Measurements from ENCODE around the gene AOAH.

DNA sequence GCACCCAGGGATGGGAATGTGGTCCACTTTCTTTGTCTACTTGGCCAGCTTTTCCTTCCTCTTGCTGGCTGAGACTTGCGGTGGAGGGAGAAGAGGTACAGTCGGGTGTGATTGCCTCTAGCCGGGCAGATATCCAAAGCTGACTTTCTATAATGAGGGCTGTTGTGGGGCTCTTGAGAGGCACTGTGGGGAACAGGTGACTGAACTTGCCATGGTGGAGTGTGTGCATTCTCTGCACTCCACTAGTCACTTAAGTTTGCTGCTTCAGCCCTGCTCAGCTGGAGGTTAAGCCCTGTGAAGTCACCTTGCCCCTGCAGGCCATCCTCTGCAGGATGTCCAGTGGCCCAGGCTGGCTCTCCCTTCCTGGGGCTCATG, 116.6 kb downstream of the AOAH start:
- TF ChIP-seq, protein P1, sequence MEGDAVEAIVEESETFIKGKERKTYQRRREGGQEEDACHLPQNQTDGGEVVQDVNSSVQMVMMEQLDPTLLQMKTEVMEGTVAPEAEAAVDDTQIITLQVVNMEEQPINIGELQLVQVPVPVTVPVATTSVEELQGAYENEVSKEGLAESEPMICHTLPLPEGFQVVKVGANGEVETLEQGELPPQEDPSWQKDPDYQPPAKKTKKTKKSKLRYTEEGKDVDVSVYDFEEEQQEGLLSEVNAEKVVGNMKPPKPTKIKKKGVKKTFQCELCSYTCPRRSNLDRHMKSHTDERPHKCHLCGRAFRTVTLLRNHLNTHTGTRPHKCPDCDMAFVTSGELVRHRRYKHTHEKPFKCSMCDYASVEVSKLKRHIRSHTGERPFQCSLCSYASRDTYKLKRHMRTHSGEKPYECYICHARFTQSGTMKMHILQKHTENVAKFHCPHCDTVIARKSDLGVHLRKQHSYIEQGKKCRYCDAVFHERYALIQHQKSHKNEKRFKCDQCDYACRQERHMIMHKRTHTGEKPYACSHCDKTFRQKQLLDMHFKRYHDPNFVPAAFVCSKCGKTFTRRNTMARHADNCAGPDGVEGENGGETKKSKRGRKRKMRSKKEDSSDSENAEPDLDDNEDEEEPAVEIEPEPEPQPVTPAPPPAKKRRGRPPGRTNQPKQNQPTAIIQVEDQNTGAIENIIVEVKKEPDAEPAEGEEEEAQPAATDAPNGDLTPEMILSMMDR (IDR thresholded peaks at IDR 0.05), result no peak
- no peak for TF ChIP-seq POLR2A (IDR thresholded peaks at IDR 0.05)

Data from heart left ventricle (tissue), 13 donors.